ENCODE measurements around the gene PTK7. TPM values are rescaled to one million over a fixed set of nuclear protein-coding genes. Genes with fewer than 3 reads are reported as not detected.
"Not testable (repeated sequence)": the region's sequence is repeated elsewhere in the genome, so short reads cannot be mapped to it uniquely, and the experiment has no call there.

Gene PTK7
- total and polyA plus RNA-seq, 7 donors: 0.17 to 1.6 (median 0.67) TPM

DNA sequence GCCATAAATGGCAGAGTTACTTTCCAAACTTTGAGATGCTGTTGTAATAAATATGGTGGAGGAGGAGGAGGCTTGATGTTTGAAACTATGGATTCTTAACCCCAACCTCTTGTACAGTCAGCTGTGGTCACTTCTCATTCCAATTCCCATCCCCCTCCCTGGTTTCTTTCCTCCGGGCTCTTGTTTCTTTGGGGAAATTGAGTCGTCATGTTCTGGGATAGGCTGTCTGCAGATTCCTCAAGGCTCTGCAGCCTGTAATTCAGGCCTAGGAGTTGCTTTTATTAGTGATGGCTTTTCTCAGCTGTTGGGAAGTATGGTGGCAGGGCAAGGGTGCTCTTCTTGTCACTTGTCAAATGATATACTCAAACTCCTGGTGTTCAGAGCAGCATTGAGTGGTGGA is 2.6 kb downstream of the PTK7 start:
- Histone ChIP-seq H3K27ac (no peak overlapping the region), H3K4me3 (no peak overlapping the region), H3K27me3 (ENCODE audit: insufficient read depth in 3 of 3, low read length in 2 of 3) (peaks cover 0 to 20% (median 12%) of the 10 kb centered on the region in 3 donors), H3K4me1 (peaks cover 5% of the 10 kb centered on the region), H3K9me3 (no peaks in the 10 kb centered on the region), H3K36me3 (ENCODE audit: insufficient read depth in 1 of 2, low read depth in 1 of 2) (peaks cover 0 to 13% of the 10 kb centered on the region in 2 donors)
- TF ChIP-seq, protein P1, sequence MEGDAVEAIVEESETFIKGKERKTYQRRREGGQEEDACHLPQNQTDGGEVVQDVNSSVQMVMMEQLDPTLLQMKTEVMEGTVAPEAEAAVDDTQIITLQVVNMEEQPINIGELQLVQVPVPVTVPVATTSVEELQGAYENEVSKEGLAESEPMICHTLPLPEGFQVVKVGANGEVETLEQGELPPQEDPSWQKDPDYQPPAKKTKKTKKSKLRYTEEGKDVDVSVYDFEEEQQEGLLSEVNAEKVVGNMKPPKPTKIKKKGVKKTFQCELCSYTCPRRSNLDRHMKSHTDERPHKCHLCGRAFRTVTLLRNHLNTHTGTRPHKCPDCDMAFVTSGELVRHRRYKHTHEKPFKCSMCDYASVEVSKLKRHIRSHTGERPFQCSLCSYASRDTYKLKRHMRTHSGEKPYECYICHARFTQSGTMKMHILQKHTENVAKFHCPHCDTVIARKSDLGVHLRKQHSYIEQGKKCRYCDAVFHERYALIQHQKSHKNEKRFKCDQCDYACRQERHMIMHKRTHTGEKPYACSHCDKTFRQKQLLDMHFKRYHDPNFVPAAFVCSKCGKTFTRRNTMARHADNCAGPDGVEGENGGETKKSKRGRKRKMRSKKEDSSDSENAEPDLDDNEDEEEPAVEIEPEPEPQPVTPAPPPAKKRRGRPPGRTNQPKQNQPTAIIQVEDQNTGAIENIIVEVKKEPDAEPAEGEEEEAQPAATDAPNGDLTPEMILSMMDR (IDR thresholded peaks at IDR 0.05): no peak
- DNase-seq: no peak
- no peak for ATAC-seq
- 85 to 90% (median 87%) methylated on average over 2 of the region's 2 CpGs for WGBS, 3 donors
- intact Hi-C loops (cut with DNase I): no loop called here

DNA sequence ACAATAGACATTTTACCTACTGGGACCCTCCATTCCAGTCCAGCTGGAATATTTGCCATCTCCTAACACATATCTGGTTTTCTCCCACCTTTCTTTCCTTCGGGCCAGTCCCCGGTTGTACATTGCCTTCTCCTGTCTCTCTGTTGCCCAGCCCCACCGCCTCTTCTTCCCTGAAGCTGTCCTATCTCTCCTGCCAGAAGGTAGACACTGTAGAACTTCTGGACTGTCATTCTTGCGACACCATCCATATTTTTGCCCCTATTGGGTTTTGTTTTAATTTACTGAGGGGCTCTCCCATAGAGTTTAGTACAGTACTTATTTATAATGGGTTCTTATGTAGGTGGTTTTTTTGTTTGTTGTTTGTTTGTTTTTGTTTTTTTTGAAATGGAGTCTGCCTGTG is 4.9 kb downstream of the PTK7 start:
- intact Hi-C loops (cut with DNase I): no loop called here
- H3K4me3 ChIP-seq: no peak overlapping the region
- no peak overlapping the region for H3K27ac ChIP-seq
- DNase-seq (no peak), ATAC-seq (no peak)
- H3K36me3 ChIP-seq (ENCODE audit: insufficient read depth in 1 of 2, low read depth in 1 of 2): no peaks in the 10 kb centered on the region
- TF ChIP-seq, protein P1 (IDR thresholded peaks at IDR 0.05): no peak
- H3K4me1 ChIP-seq: peaks cover 5% of the 10 kb centered on the region
- 90 to 96% (median 93%) methylated on average over 4 of the region's 4 CpGs for WGBS, 3 donors
- peaks cover 0 to 17% (median 12%) of the 10 kb centered on the region in 3 donors for H3K27me3 ChIP-seq (ENCODE audit: insufficient read depth in 3 of 3, low read length in 2 of 3)
- no peaks in the 10 kb centered on the region for H3K9me3 ChIP-seq

DNA sequence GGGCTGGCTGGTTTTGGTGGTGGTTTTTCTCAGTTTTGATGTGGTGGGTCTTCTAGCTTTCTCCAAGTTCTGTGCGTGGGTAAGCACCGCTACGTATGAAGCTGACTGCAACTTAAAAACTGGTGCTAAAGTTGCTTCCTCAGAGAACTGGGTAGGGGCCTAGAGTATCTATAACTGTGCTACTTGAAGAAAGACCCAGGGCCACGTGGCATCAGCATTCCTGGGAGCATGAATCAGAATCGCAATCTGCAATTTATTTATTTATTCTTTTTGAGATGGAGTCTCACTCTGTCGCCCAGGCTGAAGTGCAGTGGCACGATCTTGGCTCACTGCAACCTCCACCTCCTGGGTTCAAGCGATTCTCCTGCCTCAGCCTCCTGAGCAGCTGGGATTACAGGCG is 5.8 kb downstream of the PTK7 start:
- ATAC-seq; H3K27me3 ChIP-seq (ENCODE audit: insufficient read depth in 3 of 3, low read length in 2 of 3); H3K36me3 ChIP-seq (ENCODE audit: insufficient read depth in 1 of 2, low read depth in 1 of 2); H3K4me3 ChIP-seq; DNase-seq; H3K27ac ChIP-seq; intact Hi-C loops (cut with DNase I); H3K4me1 ChIP-seq; H3K9me3 ChIP-seq: not testable (repeated sequence)
- 93 to 98% (median 96%) methylated on average over 9 of the region's 9 CpGs for WGBS, 3 donors

DNA sequence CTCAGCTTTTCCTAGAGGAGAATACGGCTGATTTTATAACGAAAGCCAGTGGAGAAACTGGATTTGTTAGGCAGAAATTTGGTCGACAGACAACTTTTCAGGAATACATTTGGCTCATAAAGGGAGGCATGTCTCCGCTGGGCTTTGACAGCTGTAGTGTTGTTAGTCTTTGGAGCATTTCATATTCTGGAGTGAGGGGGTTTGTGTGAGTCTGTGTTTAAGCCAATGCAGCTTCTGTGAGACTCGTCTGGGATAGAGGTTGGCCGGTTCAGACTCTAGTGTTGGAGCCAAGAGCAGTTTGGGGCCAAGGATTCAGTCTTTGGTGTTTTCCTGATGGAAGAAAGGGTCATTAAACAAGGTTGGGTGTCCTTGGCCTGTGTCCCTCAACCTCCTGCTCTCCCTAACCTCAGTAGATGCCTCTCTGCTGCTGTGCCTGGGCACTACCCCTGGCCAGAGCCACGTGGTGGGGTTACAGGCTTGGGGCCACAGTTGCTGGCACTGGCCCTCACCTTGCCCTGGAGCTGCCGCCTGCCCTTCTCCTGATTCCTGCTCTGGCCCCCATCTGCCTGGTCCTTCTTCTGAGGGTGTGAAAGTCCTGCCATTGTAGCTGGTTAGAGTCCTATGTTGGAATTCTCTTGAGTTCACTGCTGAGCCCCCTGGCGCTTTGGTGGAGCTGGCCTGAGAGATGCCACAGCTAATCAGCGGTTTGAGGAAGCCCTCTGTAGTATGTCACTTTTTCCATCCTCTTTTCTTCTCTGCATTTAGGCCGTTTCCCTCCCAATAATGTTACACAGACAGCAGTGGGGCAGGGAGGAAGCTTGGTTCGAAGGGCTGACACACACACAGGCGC is 6.9 kb downstream of the PTK7 start:
- Histone ChIP-seq H3K4me3 (no peak overlapping the region), H3K4me1 (no peaks in the 10 kb centered on the region), H3K36me3 (ENCODE audit: insufficient read depth in 1 of 2, low read depth in 1 of 2) (no peaks in the 10 kb centered on the region), H3K27ac (no peak overlapping the region), H3K27me3 (ENCODE audit: insufficient read depth in 3 of 3, low read length in 2 of 3) (no peaks in the 10 kb centered on the region), H3K9me3 (no peaks in the 10 kb centered on the region)
- 58 to 61% (median 59%) methylated on average over 13 of the region's 13 CpGs for WGBS, 3 donors
- intact Hi-C loops (cut with DNase I): no loop called here
- no peak for DNase-seq
- no peak for ATAC-seq
- TF ChIP-seq, protein P1 (IDR thresholded peaks at IDR 0.05): no peak

DNA sequence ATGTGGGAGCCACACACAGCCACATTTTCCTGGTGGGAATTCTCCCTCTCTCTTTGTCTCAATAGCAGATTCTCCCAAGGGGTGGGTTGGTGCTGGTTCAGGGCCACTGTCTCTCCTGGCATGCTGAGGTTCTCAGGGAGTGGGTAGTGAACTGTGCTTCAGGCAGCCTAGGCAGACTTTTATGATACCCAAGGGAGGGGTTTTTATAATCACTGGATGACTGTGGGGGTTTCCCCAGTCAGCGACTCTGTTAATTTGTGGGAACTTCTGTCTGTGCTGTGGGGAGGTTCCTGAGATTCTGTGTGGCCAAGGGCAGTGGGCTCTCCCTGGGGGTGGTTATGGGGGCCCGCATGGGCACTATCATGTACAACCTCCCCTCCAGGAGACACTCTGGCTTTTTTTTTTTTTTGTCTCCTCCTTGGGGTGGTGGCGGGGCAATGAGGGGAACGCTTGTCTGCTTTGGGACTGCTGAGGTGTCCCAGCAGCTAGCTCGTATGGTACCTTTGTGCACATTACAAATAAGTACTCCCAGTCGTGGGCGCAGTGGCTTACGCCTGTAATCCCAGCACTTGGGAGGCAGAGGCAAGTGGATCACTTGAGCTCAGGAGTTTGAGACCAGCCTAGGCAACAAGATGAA is 10.0 kb downstream of the PTK7 start:
- Histone ChIP-seq H3K27me3 (ENCODE audit: insufficient read depth in 3 of 3, low read length in 2 of 3) (no peaks in the 10 kb centered on the region), H3K9me3 (no peaks in the 10 kb centered on the region), H3K4me3 (no peak overlapping the region), H3K36me3 (ENCODE audit: insufficient read depth in 1 of 2, low read depth in 1 of 2) (no peaks in the 10 kb centered on the region), H3K4me1 (no peaks in the 10 kb centered on the region), H3K27ac (no peak overlapping the region)
- intact Hi-C loops (cut with DNase I): no loop called here
- 79 to 82% (median 80%) methylated on average over 8 of the region's 8 CpGs for WGBS, 3 donors
- TF ChIP-seq, protein P1 (IDR thresholded peaks at IDR 0.05): no peak
- ATAC-seq (no peak), DNase-seq (no peak)

Data from psoas muscle (tissue), 8 donors.